Measurements from ENCODE around the gene THBS2. TPM values are rescaled to one million over a fixed set of nuclear protein-coding genes. Genes with fewer than 3 reads are reported as not detected.

Gene THBS2
- total RNA-seq, 2 experiments from 2014 or later, result not detected

DNA sequence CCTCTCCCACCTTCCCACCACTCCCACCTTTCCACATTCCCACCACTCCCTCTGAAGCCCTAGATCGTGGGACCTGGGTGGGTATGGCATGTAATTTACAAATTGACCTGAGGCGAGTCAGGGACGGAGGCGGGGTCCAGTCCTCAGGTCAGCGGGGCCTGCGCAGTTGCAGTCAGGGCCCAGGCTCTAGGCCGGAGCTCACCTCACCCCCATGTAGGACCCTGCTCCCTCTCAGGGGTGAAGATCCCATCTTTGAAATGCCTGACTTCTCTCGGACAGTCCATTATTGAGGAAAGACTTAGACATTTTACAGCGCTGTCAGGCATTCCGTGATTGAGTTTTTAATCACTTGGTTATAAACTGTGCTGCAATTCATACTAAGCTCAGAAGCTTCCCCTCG is 10.5 kb downstream of the THBS2 start:
- Mint-ChIP-seq H3K27me3 (peaks cover 11% of the 10 kb centered on the region), H3K36me3 (no peaks in the 10 kb centered on the region), H3K27ac (no peak overlapping the region), H3K4me3 (no peak overlapping the region), H3K4me1 (ENCODE audit: low read depth) (no peaks in the 10 kb centered on the region), H3K9me3 (peaks cover 2% of the 10 kb centered on the region)
- intact Hi-C loops (cut with micrococcal nuclease), result no loop called here
- POLR2A ChIA-PET, result no interaction called here
- CTCF ChIA-PET, result no interaction called here
- no peak for DNase-seq

- POLR2A ChIA-PET, result no interaction called here
Observed at GRCh38 chr6:169241688-169242350, 11.8 kb downstream of the THBS2 start.

DNA sequence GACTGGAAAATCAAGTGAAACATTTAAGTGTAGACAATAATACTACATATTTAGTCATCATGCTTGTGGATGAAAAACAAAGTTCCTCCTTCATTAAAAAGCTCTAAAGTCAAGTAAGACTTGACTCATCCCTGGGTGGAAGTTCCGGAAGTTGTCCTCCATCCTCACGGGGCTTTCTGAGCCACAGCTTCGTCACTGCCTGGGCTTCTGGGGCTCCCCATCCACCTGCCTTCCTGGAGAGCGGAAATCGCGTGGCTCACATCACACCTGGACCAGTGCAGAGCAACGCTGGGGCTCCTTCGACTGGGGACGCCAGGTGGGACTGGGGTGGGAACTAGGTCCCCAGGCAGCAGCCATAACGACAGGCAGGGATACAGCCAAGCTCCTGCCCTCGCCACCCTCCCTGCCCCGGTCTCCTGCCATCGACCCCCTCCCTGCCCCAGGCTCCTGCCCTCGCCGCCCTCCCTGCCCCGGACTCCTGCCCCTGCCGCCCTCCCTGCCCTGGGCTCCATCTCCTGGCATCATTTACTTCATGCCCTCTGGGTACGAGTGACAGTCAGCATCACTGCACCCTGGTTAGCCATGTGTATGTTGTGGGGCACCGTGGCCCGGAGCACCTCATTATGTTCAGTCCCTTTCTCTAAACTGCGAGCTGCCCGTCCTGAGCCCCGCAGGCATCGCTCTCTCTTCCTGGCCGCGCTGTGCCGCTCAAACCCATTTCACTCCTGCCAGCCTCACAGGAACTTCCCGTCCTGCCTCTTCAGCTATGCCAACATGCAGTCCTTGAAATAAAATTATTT is 12.9 kb downstream of the THBS2 start:
- H3K4me1 Mint-ChIP-seq (ENCODE audit: low read depth), result no peaks in the 10 kb centered on the region
- H3K4me3 Mint-ChIP-seq, result no peak overlapping the region
- no peak for DNase-seq
- no peak overlapping the region for H3K27ac Mint-ChIP-seq
- peaks cover 11% of the 10 kb centered on the region for H3K27me3 Mint-ChIP-seq
- H3K36me3 Mint-ChIP-seq, result no peaks in the 10 kb centered on the region
- H3K9me3 Mint-ChIP-seq, result no peaks in the 10 kb centered on the region
- intact Hi-C loops (cut with micrococcal nuclease), result no loop called here
- POLR2A ChIA-PET, result no interaction called here
- CTCF ChIA-PET, result no interaction called here

More at GRCh38 chr6:169241688-169242350, 11.8 kb downstream of the THBS2 start:
- DNase-seq, result no peak
- CTCF ChIA-PET, result no interaction called here
- intact Hi-C loops (cut with micrococcal nuclease), result no loop called here
- H3K36me3 Mint-ChIP-seq, result no peaks in the 10 kb centered on the region
- no peak overlapping the region for H3K4me3 Mint-ChIP-seq
- H3K9me3 Mint-ChIP-seq, result no peaks in the 10 kb centered on the region
- H3K4me1 Mint-ChIP-seq (ENCODE audit: low read depth), result no peaks in the 10 kb centered on the region
- peaks cover 11% of the 10 kb centered on the region for H3K27me3 Mint-ChIP-seq
- no peak overlapping the region for H3K27ac Mint-ChIP-seq

DNA sequence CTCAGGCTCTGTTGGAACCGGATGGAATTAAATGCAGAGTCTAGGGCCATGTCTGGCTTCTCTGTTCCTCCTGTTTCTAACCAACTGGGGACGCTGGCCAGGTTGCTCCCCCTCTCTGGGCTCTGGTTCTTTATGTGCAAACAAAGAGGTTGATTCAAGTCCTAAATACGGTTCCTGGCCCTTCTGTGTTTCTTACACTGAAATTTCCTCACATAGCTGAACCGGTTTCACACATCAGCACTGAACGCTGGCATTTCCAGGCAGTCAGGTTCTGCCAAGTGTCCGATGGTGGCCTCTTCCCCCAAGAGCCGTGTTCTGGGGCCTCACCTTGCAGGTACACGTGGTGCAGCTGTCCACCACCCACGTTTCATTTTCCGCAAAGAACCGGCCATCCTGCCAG is 13.5 kb downstream of the THBS2 start:
- Mint-ChIP-seq H3K36me3 (no peaks in the 10 kb centered on the region), H3K9me3 (no peaks in the 10 kb centered on the region), H3K4me3 (no peak overlapping the region), H3K27ac (no peak overlapping the region), H3K27me3 (peaks cover 11% of the 10 kb centered on the region), H3K4me1 (ENCODE audit: low read depth) (no peaks in the 10 kb centered on the region)
- no peak for DNase-seq
- intact Hi-C loops (cut with micrococcal nuclease), result no loop called here
- POLR2A ChIA-PET, result no interaction called here
- CTCF ChIA-PET, result no interaction called here

DNA sequence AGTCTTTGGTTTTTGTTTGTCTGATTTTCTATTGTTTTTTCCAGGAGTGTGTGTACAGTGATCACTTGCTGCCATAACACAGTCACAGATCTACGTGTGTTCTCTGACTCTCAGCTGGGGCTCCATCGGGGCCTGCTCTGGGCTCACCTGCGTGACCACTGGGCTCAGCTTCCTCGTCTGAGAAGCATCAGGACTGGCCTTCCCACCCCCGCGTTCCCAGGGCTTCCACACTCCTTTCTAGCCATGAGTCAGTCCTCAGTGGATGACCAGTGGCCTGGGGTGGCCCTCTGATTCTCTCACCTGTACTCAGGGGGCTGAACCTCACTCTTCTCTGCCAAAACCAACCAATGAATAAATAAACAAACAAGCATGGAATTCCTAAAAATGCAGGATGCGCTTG is 14.5 kb downstream of the THBS2 start:
- no peaks in the 10 kb centered on the region for H3K4me1 Mint-ChIP-seq (ENCODE audit: low read depth)
- H3K27ac Mint-ChIP-seq, result no peak overlapping the region
- no peak for DNase-seq
- H3K4me3 Mint-ChIP-seq, result no peak overlapping the region
- ChIA-PET POLR2A (no interaction called here), CTCF (no interaction called here)
- H3K27me3 Mint-ChIP-seq, result peaks cover 11% of the 10 kb centered on the region
- intact Hi-C loops (cut with micrococcal nuclease), result no loop called here
- no peaks in the 10 kb centered on the region for H3K36me3 Mint-ChIP-seq
- H3K9me3 Mint-ChIP-seq, result peaks cover 3% of the 10 kb centered on the region

GRCh38 chr6:169238766-169239165 is 14.9 kb downstream of the THBS2 start:
- no peak overlapping the region for H3K4me3 Mint-ChIP-seq
- DNase-seq, result no peak
- intact Hi-C loops (cut with micrococcal nuclease), result no loop called here
- H3K27ac Mint-ChIP-seq, result no peak overlapping the region
- peaks cover 7% of the 10 kb centered on the region for H3K9me3 Mint-ChIP-seq
- CTCF ChIA-PET, result no interaction called here
- H3K27me3 Mint-ChIP-seq, result peaks cover 11% of the 10 kb centered on the region
- H3K36me3 Mint-ChIP-seq, result no peaks in the 10 kb centered on the region
- POLR2A ChIA-PET, result no interaction called here
- H3K4me1 Mint-ChIP-seq (ENCODE audit: low read depth), result no peaks in the 10 kb centered on the region

DNA sequence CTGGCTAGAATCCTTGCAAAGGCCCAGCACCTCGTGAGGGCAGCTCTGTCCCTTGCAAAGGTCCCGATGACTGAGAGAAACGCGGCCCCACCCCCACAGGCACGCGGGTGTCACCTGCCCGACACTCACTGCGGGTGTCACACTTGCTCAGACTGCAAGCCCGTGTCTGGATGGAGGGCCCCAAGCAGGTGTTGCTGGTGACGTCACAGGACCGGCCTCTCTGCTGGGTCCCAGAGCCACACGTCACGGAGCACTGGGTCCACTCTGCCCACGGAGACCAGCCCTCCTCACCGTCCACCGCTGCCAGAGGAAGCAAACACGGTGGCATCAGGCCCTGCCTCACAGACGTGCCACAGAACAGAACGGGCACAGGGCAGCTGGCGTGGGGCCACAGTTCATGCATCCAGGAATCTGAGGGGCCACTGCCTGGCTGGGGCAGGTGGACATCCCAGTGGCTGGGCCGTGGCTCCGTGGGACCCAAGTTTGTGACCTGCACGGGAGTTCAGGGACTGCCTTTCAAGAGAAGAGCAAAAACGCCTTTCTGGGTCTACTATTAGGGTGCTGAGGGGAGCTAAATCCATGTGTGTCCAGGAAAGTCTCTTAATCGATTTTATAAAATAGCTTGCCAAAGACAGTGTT is 16.0 kb downstream of the THBS2 start:
- intact Hi-C loops (cut with micrococcal nuclease), result no loop called here
- Mint-ChIP-seq H3K36me3 (no peaks in the 10 kb centered on the region), H3K27ac (no peak overlapping the region), H3K27me3 (peaks cover 11% of the 10 kb centered on the region), H3K9me3 (peaks cover 15% of the 10 kb centered on the region), H3K4me3 (no peak overlapping the region), H3K4me1 (ENCODE audit: low read depth) (no peaks in the 10 kb centered on the region)
- CTCF ChIA-PET, result no interaction called here
- DNase-seq, result no peak
- POLR2A ChIA-PET, result no interaction called here

- CTCF ChIA-PET, result no interaction called here
- intact Hi-C loops (cut with micrococcal nuclease), result no loop called here
- H3K4me1 Mint-ChIP-seq (ENCODE audit: low read depth), result no peaks in the 10 kb centered on the region
- H3K9me3 Mint-ChIP-seq, result peaks cover 15% of the 10 kb centered on the region
- H3K27me3 Mint-ChIP-seq, result peaks cover 11% of the 10 kb centered on the region
- POLR2A ChIA-PET, result no interaction called here
- no peak for DNase-seq
- no peak overlapping the region for H3K27ac Mint-ChIP-seq
- no peaks in the 10 kb centered on the region for H3K36me3 Mint-ChIP-seq
- no peak overlapping the region for H3K4me3 Mint-ChIP-seq
Observed at GRCh38 chr6:169236988-169237387, 16.7 kb downstream of the THBS2 start.

DNA sequence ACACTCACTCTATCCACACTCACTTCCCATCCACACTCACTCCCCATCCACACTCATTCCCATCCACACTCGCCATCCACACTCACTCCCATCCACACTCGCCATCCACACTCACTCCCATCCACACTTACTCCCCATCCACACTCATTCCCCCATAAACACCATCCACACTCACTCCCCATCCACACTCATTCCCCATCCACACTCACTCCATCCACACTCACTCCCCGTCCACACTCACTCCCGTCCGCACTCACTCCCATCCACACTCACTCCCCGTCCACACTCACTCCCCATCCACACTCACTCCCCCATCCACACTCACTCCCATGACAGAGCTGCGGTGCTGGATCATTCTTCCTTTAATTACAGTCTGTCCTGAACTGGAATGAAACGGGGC is 17.1 kb downstream of the THBS2 start:
- Mint-ChIP-seq H3K27ac (no peak overlapping the region), H3K27me3 (peaks cover 11% of the 10 kb centered on the region), H3K9me3 (peaks cover 15% of the 10 kb centered on the region), H3K4me1 (ENCODE audit: low read depth) (no peaks in the 10 kb centered on the region), H3K36me3 (no peaks in the 10 kb centered on the region), H3K4me3 (no peak overlapping the region)
- DNase-seq, result no peak
- intact Hi-C loops (cut with micrococcal nuclease), result no loop called here
- POLR2A ChIA-PET, result no interaction called here
- CTCF ChIA-PET, result no interaction called here

GRCh38 chr6:169235286-169235685 is 18.4 kb downstream of the THBS2 start:
- intact Hi-C loops (cut with micrococcal nuclease), result no loop called here
- POLR2A ChIA-PET, result no interaction called here
- H3K4me3 Mint-ChIP-seq, result no peak overlapping the region
- H3K9me3 Mint-ChIP-seq, result peaks cover 15% of the 10 kb centered on the region
- CTCF ChIA-PET, result no interaction called here
- H3K36me3 Mint-ChIP-seq, result no peaks in the 10 kb centered on the region
- peaks cover 8% of the 10 kb centered on the region for H3K27me3 Mint-ChIP-seq
- no peaks in the 10 kb centered on the region for H3K4me1 Mint-ChIP-seq (ENCODE audit: low read depth)
- H3K27ac Mint-ChIP-seq, result no peak overlapping the region
- no peak for DNase-seq

DNA sequence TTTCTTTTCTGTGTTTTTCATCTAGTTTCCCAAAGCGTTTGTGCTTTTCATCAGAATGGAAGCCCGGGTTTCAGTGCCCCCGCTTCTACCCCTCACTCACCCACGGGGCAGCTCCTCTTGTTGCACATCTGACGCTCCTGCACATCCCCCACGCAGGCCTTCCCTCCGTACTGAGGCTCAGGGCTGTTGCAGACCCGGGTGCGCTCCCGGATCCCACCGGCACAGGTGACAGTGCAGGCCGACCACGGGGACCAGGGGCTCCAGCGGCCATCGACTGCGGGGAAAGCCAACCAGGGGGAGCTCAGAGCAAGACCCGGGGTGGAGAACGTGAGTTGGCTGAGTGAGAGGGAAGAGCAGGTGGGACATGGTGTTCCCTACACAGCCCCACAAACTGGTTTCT is 19.0 kb downstream of the THBS2 start:
- peaks cover 8% of the 10 kb centered on the region for H3K27me3 Mint-ChIP-seq
- H3K36me3 Mint-ChIP-seq, result no peaks in the 10 kb centered on the region
- peaks cover 15% of the 10 kb centered on the region for H3K9me3 Mint-ChIP-seq
- H3K4me1 Mint-ChIP-seq (ENCODE audit: low read depth), result no peaks in the 10 kb centered on the region
- no peak overlapping the region for H3K27ac Mint-ChIP-seq
- ChIA-PET POLR2A (no interaction called here), CTCF (no interaction called here)
- no peak overlapping the region for H3K4me3 Mint-ChIP-seq
- no peak for DNase-seq
- intact Hi-C loops (cut with micrococcal nuclease), result no loop called here

DNA sequence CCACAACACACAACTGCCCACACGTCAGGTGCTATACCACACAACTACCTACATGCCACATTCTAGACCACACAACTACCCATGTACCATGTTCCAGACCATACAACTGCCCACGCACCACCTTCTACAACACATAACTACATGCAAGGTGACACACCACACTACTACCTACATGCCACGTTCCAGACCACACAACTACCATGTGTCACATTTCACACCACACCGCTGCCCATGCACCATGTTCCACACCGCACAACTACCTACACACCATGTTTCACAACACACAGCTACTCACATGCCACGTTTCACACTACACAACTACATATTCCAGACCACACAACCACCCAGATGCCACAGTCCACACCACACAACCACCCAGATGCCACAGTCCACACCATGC is 19.8 kb downstream of the THBS2 start:
- no peaks in the 10 kb centered on the region for H3K36me3 Mint-ChIP-seq
- CTCF ChIA-PET, result no interaction called here
- H3K4me1 Mint-ChIP-seq (ENCODE audit: low read depth), result no peaks in the 10 kb centered on the region
- intact Hi-C loops (cut with micrococcal nuclease), result no loop called here
- H3K27me3 Mint-ChIP-seq, result peaks cover 2% of the 10 kb centered on the region
- peaks cover 15% of the 10 kb centered on the region for H3K9me3 Mint-ChIP-seq
- DNase-seq, result no peak
- no peak overlapping the region for H3K27ac Mint-ChIP-seq
- no peak overlapping the region for H3K4me3 Mint-ChIP-seq
- POLR2A ChIA-PET, result no interaction called here

DNA sequence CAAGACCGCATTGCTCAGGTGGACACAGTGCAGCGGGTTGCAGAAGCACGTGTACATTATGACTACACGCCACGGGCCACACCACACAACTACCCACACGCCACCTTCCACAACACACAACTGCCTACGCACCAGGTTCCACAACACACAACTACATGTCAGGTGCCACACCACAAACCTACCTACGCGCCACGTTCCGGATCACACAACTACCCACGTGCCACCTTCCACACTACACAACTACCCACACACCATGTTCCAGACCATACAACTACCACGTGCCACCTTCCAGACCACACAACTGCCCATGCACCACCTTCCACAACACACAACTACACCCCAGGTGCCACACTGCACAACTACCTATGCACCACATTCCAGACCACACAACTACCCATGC is 20.5 kb downstream of the THBS2 start:
- H3K36me3 Mint-ChIP-seq, result no peaks in the 10 kb centered on the region
- H3K27ac Mint-ChIP-seq, result no peak overlapping the region
- no peaks in the 10 kb centered on the region for H3K27me3 Mint-ChIP-seq
- H3K9me3 Mint-ChIP-seq, result peaks cover 15% of the 10 kb centered on the region
- intact Hi-C loops (cut with micrococcal nuclease), result no loop called here
- no peaks in the 10 kb centered on the region for H3K4me1 Mint-ChIP-seq (ENCODE audit: low read depth)
- no peak for DNase-seq
- ChIA-PET CTCF (no interaction called here), POLR2A (no interaction called here)
- no peak overlapping the region for H3K4me3 Mint-ChIP-seq

All from activated CD4-positive, alpha-beta memory T cell treated with anti-CD3 and anti-CD28 coated beads for 36 hours (primary cell).